HG03558 (cell line): Measurements from ENCODE around the gene ZNF627.
A peak's percentile ranks its signal among the peaks of the same experiment; 100 is the strongest.
"Not testable (repeated sequence)": the region's sequence is repeated elsewhere in the genome, so short reads cannot be mapped to it uniquely, and the experiment has no call there.

Experiments
- ATAC-seq: cut with Tn5 transposase; IDR thresholded peaks from one replicate; pipeline ENCODE4 v1.9.1; 2021; ENCODE audit warnings: moderate number of reproducible peaks; ENCODE audit not compliant: unreplicated experiment; ENCODE audit errors: extremely low read depth

ZNF627 gene

GRCh38 chr19:11620553-11620952 is 23.3 kb downstream of the ZNF627 start:
- ATAC-seq = no peak

GRCh38 chr19:11622401-11622800 is 25.1 kb downstream of the ZNF627 start:
- ATAC-seq = not testable (repeated sequence)

- no peak for ATAC-seq
These were observed 26.8 kb downstream of the ZNF627 start for GRCh38 chr19:11624069-11624463.

- ATAC-seq = no peak
These were observed 29.0 kb downstream of the ZNF627 start for GRCh38 chr19:11626252-11626651.

- no peak for ATAC-seq
These were observed 35.9 kb downstream of the ZNF627 start for GRCh38 chr19:11633223-11633622.

- not testable (repeated sequence) for ATAC-seq
These were observed 36.9 kb downstream of the ZNF627 start for GRCh38 chr19:11634018-11634662.

- no peak for ATAC-seq
These were observed 41.9 kb downstream of the ZNF627 start for GRCh38 chr19:11639245-11639601.

GRCh38 chr19:11639602-11640471 is 42.6 kb downstream of the ZNF627 start:
- ATAC-seq = peak; percentile 70

GRCh38 chr19:11641244-11641643 is 44.0 kb downstream of the ZNF627 start:
- no peak for ATAC-seq

- ATAC-seq = no peak
These were observed 45.6 kb downstream of the ZNF627 start for GRCh38 chr19:11642902-11643301.

GRCh38 chr19:11649941-11650340 is 52.7 kb downstream of the ZNF627 start:
- ATAC-seq = no peak

GRCh38 chr19:11651062-11651461 is 53.8 kb downstream of the ZNF627 start:
- no peak for ATAC-seq

- no peak for ATAC-seq
These were observed 54.8 kb downstream of the ZNF627 start for GRCh38 chr19:11652056-11652455.

- no peak for ATAC-seq
These were observed 55.2 kb downstream of the ZNF627 start for GRCh38 chr19:11652492-11652891.

GRCh38 chr19:11656535-11656934 is 59.3 kb downstream of the ZNF627 start:
- ATAC-seq = no peak

GRCh38 chr19:11657307-11657706 is 60.0 kb downstream of the ZNF627 start:
- ATAC-seq = no peak

GRCh38 chr19:11658970-11659369 is 61.7 kb downstream of the ZNF627 start:
- no peak for ATAC-seq

- ATAC-seq = no peak
These were observed 62.3 kb downstream of the ZNF627 start for GRCh38 chr19:11659612-11660011.

- ATAC-seq = no peak
These were observed 65.0 kb downstream of the ZNF627 start for GRCh38 chr19:11662278-11662677.

- no peak for ATAC-seq
These were observed 65.9 kb downstream of the ZNF627 start for GRCh38 chr19:11663181-11663591.
